Central memory CD4-positive, alpha-beta T cell (primary cell): ENCODE measurements around the gene NAXE.
"Not testable (repeated sequence)": the region's sequence is repeated elsewhere in the genome, so short reads cannot be mapped to it uniquely, and the experiment has no call there.

Experiments
- DNase-seq: peaks from one replicate; pipeline ENCODE4 v3.0.0; 2022

NAXE gene

DNA sequence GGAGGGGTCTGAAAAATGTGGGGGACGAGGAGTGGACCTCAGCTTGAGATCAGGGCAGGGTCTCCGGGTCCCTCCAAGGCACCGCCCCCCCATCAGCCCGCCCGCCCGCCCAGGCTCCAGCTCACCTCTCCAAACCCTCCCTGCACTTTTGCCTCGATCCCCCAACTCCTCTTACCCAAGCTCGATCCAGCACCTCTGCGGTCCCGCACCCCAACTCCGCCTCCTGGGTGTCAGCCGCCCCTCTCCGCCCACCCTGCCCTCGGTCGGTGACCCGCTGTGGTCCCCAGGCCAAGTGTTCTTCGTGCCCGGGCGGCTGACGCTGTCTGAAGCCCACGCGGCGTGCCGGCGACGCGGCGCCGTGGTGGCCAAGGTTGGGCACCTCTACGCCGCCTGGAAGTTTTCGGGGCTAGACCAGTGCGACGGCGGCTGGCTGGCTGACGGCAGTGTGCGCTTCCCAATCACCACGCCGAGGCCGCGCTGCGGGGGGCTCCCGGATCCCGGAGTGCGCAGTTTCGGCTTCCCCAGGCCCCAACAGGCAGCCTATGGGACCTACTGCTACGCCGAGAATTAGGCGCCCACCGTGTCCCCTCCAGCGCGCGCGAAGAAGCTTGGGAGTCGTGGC lies 33.3 kb downstream of the NAXE start:
- DNase-seq = no peak

DNA sequence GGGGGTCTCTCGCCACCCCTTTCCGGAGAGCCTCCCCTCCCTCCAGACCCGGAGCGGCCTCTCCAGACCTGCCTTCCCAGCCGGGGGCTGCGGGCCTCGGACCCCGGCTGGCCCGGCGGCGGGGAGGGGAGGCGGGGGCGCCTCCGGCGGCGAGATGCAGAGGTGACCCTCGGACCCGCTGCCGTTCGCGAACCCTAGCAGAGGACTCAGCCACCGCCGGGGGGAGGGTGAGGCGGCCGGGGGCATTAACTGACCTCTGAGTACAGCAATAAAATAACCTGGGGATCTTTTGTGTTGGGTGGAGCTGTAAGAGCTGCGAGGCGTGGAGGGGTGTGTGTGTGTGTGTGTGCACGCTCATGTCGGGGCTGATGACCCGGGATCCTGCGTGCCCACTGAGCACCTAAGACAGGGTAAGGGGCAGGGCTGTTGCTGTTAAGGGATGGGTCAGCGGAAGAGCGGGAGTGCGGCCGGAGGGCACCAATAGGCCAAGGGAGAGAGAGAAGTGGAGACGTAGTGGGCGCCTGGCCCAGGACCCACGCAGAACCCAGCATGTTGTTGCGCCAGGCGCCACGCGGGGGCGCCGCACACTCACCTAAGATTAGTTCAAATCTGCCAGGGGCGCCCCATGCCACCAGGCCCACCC lies 34.0 kb downstream of the NAXE start:
- DNase-seq = peak; percentile 58

DNA sequence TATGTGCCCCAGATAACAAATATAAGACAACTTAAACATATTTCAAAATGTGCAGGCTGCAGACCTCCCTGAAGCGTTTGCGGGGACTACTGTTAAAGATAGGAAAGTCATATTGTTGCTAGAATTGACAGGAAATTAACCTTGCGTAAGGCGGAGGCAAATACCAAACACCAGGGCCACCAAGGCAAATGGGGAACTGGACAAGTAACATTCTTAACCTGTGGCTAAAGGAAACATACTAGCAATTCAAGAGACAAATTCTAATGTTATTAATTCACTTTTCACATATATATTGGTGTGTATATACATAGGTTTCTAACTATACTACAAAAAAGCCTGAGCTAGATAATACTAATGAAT lies 34.5 kb downstream of the NAXE start:
- DNase-seq = no peak

DNA sequence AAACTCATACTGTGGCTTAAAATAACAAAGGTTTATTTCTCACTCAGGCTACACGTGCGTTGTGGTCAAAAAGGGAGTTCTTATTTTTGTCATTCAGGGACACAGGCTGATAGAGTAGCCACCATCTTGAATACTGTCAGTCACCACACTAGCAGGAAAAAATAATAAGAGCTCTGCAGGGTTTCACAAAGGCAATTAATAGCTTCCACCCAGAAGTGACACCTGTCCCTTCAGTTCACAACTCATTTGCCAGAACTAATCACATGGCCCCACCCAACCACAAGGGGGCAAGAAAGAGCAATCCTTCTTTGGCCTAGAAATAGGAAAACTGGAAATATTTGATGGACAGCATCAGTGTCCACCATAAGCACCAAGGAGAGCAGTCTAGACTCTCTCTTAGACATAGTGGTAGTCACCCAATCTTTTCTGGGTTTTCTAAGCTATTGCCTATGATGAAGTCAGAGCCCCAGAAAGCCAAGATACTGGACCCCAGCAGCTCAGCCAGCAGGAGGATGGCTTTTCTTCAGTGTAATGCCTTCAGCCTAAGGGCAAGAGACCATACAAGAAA lies 35.8 kb downstream of the NAXE start:
- peak; percentile 8 for DNase-seq

DNA sequence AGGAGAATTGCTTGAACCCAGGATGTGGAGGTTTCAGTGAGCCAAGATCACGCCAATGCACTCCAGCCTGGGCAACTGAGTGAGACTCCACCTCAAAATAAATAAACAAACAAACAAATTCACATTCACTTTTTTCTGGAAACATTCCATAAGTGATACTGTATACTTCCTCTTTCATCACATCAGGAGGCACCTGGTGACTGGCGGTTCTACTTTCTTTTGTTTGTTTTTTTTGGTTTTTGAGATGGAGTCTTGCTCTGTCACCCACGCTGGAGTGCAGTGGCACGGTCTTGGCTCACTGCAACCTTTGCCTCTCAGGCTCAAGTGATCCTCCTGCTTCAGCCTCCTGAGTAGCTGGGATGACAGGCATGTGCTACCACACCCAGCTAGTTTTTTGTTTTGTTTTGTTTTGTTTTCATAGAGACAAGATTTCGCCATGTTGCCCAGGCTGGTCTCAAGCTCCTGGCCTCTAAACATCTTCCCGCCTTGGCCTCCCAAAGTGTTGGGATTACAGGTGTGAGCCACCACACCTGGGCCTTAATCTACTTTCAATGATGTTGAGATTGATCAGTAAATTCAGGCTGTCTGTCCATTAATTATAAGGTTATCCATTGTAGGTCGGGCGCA lies 38.4 kb downstream of the NAXE start:
- DNase-seq = no peak

DNA sequence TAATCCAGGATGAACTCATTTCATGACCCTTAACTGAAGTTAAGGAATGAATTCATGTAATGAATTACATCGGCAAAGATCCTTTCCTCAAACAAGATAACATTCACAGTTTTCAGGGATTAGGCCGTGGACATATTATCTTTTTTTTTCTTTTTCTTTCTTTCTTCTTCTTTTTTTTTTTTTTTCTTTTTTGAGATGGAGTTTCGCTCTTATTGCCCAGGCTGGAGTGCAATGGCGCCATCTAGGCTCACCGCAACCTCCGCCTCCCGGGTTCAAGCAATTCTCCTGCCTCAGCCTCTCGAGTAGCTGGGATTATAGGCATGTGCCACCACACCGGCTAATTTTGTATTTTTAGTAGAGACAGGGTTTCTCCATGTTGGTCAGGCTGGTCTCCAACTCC lies 39.6 kb downstream of the NAXE start:
- DNase-seq = not testable (repeated sequence)

DNA sequence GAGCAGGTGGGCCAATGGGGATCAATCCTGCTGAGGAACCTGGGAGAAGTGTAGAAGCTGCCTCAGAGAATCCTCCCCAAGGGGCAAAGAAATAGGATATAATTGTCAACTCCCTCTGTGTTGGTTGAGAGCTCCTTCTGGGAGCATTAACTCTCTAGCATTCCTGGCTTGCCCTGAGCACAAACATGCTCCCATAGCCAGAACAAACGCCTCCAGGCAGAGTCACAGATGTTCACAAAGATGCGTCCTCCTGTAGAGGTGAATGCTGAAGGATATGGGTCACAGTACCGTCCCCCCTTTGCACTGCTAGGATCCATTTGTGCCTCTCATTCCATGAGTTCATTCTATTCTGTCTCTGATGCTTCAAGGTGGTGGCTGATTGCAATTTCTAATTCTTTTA lies 40.8 kb downstream of the NAXE start:
- no peak for DNase-seq

DNA sequence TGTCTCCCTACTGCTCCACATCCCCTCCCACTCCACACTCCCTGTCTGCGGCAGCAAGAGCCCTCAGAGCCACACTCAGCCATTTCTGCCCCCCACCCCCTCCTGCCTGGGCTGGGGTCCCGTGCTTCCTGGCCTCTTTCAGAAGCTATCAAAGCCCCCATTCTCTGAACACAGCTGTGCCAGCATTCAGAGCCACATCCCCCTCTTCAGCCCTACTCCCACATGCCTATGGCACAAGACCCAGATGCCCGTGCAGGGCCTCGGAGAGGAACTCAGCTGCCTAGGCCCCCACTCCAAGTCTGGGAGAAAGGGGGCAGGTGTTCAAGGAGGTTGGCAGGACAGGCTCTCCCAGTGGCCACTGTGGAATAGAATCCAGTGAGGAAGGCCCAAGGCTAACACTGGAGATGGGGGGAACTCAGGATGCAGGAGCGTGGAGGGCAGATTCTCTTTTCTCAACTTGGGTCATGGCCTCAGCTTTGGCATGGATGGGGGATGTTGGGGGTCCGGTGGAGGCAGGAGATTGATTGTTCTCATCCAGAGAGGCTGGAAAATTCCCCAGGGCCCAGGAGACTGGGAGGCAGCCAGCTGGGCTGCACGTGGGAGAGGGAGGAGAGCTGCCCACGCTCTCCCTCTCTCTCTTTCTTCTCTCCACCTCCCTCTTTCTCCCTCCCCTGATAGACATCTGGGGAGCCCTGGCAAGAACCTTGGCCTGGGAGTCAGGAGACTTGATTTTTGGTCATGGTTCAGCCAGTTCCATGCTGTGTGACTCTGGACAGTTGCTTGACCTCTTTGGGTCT lies 46.8 kb downstream of the NAXE start:
- no peak for DNase-seq

DNA sequence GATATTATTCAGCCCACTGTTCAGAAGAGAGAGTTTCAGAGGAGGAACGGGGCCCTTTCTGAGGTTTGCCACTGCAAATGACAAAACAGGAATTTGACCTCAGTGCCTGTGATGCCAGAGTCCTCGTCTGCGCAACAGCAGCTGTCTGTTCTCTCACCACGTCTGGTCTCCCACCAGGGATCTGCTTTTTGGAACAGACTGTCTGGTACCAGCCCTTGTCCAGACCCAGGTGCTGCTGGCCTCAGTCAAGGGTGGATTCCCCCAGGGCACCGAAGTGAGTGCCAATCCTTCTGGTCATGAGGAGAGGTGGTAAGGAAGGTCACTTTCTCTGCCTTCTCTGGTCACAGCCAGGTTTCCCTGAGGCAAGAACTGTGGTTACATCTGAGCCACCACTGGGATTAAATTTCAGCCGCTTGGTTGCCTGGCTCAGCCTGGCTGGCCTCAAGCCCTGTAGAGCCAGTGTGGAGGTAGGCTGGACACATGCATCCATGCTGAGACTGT lies 48.1 kb downstream of the NAXE start:
- no peak for DNase-seq

DNA sequence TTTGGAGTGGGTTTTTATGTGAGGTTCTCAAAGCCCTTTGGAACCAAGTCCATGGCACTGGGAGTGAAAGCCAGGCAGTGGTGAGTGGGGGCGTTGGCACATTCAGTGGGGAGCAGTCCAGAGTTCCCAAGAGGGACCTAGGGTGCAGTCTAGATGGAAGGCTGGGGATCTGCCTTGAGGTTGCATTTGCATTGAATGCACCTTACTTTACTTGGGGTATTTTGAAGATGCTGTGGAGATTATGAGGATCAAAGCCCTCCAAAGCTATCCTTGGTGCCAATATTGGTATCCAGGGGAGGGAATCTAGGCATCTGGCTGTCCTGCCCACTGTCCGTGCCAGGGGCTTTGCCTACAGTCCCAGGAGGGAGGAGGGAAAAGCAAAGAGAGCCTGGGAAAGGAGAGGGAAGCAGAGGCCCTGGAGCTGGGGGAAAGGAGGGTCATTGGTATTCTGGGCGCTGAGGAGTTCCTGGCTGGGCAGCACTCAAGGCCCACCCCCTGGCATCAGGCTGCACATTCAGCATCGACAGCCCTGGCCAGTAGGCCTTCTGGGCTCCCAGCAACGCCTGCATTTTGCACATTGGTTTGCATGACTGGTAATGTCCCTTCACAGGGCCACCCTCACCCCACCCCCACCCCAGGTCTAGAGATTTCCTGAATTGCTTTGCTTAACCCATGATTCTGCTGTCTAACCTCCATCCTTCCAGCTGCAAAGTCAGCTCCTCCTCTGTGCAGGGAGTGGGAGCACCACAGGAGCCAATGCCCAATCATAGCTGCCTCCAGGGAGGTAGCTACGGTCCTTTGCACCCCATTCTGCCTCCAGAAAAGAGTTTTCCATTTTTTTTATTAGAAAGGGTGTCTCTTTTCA lies 49.5 kb downstream of the NAXE start:
- no peak for DNase-seq

DNA sequence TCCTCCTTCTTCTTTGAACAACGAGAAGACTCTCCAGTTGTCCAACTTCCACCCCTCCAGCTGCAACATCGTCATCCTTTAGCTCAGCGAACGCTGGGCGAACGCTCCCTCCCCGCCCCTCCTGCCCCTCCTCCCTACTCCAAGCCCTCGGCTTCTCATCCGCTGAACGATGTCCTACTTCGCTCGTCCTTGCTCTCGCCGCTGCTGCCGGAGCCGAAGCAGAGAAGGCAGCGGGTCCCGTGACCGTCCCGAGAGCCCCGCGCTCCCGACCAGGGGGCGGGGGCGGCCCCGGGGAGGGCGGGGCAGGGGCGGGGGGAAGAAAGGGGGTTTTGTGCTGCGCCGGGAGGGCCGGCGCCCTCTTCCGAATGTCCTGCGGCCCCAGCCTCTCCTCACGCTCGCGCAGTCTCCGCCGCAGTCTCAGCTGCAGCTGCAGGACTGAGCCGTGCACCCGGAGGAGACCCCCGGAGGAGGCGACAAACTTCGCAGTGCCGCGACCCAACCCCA lies 50.2 kb downstream of the NAXE start, which contains the start of gene BCAN:
Gene BCAN (plus strand): TSS at position 357 of the 504 bp plus-strand sequence. CDS start 3,938 bp downstream, outside the sequence.
- no peak for DNase-seq

DNA sequence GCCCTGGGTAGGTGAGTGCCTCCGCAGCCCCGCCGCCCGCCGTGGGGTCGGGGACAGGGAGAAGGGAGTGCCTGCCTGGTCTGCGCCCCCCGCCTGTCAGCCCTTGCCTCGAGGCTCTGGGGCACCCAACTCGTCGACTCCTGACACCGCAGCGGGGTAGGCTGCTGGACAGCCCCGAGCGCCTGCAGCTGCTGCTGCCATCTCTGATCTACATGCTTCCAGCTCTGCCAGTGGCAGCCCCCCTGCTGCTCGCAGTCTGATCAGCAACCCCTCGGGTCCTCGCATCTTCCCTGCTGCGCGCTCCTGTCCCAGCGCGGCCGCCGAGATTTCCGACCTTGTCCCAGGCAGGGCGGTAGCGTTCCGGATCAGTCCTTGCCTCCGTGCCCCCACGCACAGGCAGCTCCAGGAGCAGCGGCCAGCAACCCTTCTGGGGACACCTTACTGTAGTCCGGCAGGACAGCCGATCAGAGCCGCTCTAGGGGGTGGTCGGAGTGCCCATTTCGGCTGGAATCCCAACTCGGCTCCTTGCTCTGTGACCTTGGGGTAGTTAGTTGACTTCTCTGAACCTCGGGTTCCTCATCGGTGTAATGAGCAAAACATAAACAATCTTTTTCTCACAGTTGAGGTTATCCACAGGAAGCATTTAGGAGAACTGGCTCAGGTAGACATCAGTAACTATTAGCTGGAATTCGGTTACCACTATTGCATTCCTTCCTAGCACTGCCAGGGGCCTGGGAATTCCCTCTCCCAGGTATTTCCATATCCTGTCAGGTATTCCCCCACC lies 50.9 kb downstream of the NAXE start:
- DNase-seq = no peak

DNA sequence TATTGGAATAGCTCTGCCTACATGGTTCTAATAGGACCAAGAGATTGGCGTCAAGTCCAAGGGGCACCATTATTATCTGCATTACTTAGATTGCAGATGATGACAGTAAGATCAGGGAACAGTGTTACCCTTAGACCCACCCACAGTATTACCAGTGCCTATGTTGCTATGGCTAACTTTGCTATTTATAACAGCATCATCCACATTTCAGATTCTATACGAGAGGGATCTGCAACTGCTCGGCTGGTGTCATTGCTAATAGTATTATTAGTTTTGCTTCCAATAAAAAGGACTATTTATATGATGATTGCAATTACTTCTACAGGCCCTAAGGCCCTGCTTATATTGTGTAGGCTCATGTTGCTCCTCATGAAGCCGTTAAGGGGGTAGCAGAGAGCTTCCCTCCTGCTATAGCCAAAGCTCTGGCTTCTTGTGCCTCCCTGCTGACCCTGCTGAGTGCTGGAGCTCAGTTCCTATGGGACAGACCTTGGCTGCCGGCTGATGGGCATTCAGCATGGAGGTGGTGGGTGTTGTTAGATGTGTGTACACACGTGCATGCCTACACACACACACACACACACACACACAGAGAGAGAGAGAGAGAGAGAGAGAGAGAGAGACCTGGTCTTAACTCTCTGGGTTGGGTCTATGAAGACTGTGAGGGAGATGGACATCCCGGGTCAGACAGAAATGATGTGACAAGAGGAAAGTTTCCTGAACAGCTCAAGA lies 51.6 kb downstream of the NAXE start:
- no peak for DNase-seq

DNA sequence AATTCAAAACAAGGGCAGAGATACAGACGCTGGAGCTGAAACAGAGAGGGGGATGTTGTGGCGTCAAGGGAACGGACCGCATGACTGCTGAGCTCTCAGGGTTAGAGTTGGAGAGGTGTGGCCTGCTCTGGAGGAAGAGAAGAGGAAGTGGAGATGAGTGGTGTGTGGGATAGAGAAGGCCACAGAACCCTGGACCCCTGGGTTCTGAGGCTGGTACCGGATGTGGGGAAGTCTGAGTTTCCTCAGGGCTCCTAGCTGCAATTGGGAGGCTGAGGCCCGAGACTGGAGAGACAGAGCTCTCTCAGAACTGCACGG lies 52.2 kb downstream of the NAXE start:
- peak; percentile 35 for DNase-seq
